Breast epithelium (tissue), 4 donors: ENCODE results near the gene LMX1A. TPM values are rescaled to one million over a fixed set of nuclear protein-coding genes. Genes with fewer than 3 reads are reported as not detected.

Source experiments
- DNase-seq, 2 donors: peaks; one replicate each; pipeline ENCODE4 v3.0.0-alpha.2; 2019; ENCODE audit warnings: low spot score in 2 of 2
- H3K27ac ChIP-seq, 2 donors: fragments of 200-600 bp; sonication (generic) in 1 of 2; one replicate each; pipeline ENCODE4 v1.5.1; 2016 to 2019; ENCODE audit warnings: mild to moderate bottlenecking in 1 of 2
- H3K27me3 ChIP-seq, 2 donors: fragments of 200-600 bp; sonication (generic) in 1 of 2; one replicate each; pipeline versions ENCODE4 v1.5.1 to v1.6.0; 2017 to 2019; ENCODE audit warnings: control low read depth in 1 of 2, mild to moderate bottlenecking in 1 of 2
- H3K36me3 ChIP-seq: fragments of 200-600 bp; one replicate; pipeline ENCODE4 v1.5.1; 2019
- H3K4me1 ChIP-seq, 2 donors: fragments of 200-600 bp; sonication (generic); one replicate each; pipeline ENCODE4 v1.5.1; 2016 to 2019; ENCODE audit warnings: control low read depth in 1 of 2
- H3K4me3 ChIP-seq, 3 donors: fragments of 200-600 bp; sonication (generic); 1 replicate in 2 of 3; 2 replicates in 1 of 3; pipeline ENCODE4 v1.5.1; 2016 to 2019; ENCODE audit warnings: mild to moderate bottlenecking in 3 of 3, moderate library complexity in 2 of 3
- H3K9me3 ChIP-seq, 2 donors: fragments of 200-600 bp; sonication (generic) in 1 of 2; one replicate each; pipeline ENCODE4 v1.5.1; 2016 to 2019; ENCODE audit warnings: control low read depth in 1 of 2
- POLR2A ChIP-seq: fragments of 450-650 bp; IDR thresholded peaks from one replicate; pipeline ENCODE4 v1.6.1; 2016; ENCODE audit warnings: antibody characterized with exemption, mild to moderate bottlenecking, moderate library complexity
- POLR2AphosphoS5 ChIP-seq, 3 donors: sonication (generic); formaldehyde crosslinking; IDR thresholded peaks; one replicate each; pipeline ENCODE4 v1.6.1; 2017; ENCODE audit warnings: antibody characterized with exemption in 3 of 3
- intact Hi-C: fragments of 100-400 bp; cut with DNase I; formaldehyde crosslinking; loops from one replicate; pipeline ENCODE4 v1.15.1; 2023; ENCODE audit warnings: low total_unique reads
- total RNA-seq, 3 donors: library from RNA; depleted of rRNA; stranded (reverse); fragments of >200 nt; gene quantifications; one replicate each; pipeline ENCODE4 v1.1.0, GENCODE V29; 2016
- TF ChIP-seq, protein P1 (sequence below), 3 donors: fragments of 450-650 bp; IDR thresholded peaks; one replicate each; pipeline ENCODE4 v1.5.1; 2016 to 2017; ENCODE audit warnings: antibody characterized with exemption in 3 of 3, mild to moderate bottlenecking in 3 of 3, moderate library complexity in 3 of 3

The LMX1A gene
- total RNA-seq, 3 donors from 2014 or later: 1.3 TPM; not detected in 2

DNA sequence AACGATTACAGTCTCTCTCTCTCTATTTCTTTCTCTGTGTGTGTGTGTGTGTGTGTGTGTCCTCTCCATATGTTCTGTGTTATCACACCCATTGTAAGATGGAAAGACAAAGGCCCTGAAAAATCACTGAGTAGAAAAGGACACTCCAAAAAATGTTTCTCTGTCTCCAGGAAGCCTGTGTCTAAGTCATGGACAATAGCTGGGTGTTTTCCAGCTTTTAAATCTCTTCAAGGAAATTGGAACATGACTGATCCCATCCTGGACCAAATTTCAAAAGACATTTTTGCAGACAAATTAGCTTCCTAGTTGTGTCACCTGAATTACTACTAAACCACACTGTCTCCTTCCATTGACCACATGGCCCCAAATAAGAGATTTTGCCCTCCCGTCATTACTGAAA is 31.0 kb upstream of the LMX1A start:
- Histone ChIP-seq H3K4me1 (no peaks in the 10 kb centered on the region), H3K27ac (no peak overlapping the region), H3K9me3 (no peaks in the 10 kb centered on the region), H3K4me3 (no peak overlapping the region), H3K36me3 (no peaks in the 10 kb centered on the region), H3K27me3 (peaks cover 0 to 5% of the 10 kb centered on the region in 2 donors)
- DNase-seq: no peak
- intact Hi-C loops: loop anchor here (10.0 kb wide), 1 partner anchor 527 kb away; no protein-coding TSS in a partner anchor
- TF ChIP-seq, protein P1, sequence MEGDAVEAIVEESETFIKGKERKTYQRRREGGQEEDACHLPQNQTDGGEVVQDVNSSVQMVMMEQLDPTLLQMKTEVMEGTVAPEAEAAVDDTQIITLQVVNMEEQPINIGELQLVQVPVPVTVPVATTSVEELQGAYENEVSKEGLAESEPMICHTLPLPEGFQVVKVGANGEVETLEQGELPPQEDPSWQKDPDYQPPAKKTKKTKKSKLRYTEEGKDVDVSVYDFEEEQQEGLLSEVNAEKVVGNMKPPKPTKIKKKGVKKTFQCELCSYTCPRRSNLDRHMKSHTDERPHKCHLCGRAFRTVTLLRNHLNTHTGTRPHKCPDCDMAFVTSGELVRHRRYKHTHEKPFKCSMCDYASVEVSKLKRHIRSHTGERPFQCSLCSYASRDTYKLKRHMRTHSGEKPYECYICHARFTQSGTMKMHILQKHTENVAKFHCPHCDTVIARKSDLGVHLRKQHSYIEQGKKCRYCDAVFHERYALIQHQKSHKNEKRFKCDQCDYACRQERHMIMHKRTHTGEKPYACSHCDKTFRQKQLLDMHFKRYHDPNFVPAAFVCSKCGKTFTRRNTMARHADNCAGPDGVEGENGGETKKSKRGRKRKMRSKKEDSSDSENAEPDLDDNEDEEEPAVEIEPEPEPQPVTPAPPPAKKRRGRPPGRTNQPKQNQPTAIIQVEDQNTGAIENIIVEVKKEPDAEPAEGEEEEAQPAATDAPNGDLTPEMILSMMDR (IDR thresholded peaks at IDR 0.05): no peak
- TF ChIP-seq POLR2AphosphoS5 (IDR thresholded peaks at IDR 0.05) (no peak), POLR2A (no peak)

GRCh38 chr1:165383599-165384405 is 27.3 kb upstream of the LMX1A start:
- Histone ChIP-seq H3K4me1 (no peaks in the 10 kb centered on the region), H3K9me3 (no peaks in the 10 kb centered on the region), H3K27ac (peak overlapping the region; percentile 44 to 50), H3K36me3 (no peaks in the 10 kb centered on the region), H3K27me3 (no peaks in the 10 kb centered on the region), H3K4me3 (no peak overlapping the region)
- TF ChIP-seq, protein P1 (IDR thresholded peaks at IDR 0.05): no peak
- intact Hi-C loops: loop anchor here (10.0 kb wide), 1 partner anchor 531 kb away; no protein-coding TSS in a partner anchor
- no peak for DNase-seq

GRCh38 chr1:165383067-165383466 is 26.6 kb upstream of the LMX1A start:
- Histone ChIP-seq H3K4me1 (no peaks in the 10 kb centered on the region), H3K9me3 (no peaks in the 10 kb centered on the region), H3K36me3 (no peaks in the 10 kb centered on the region), H3K27ac (peak overlapping the region; percentile 8 to 50), H3K27me3 (no peaks in the 10 kb centered on the region), H3K4me3 (no peak overlapping the region)
- intact Hi-C loops: loop anchor here (10.0 kb wide), 1 partner anchor 532 kb away; no protein-coding TSS in a partner anchor
- DNase-seq: peak in 1 of 2 donors; percentile 48
- TF ChIP-seq, protein P1 (IDR thresholded peaks at IDR 0.05): no peak
- TF ChIP-seq POLR2A: no peak
- TF ChIP-seq POLR2AphosphoS5 (IDR thresholded peaks at IDR 0.05): no peak

DNA sequence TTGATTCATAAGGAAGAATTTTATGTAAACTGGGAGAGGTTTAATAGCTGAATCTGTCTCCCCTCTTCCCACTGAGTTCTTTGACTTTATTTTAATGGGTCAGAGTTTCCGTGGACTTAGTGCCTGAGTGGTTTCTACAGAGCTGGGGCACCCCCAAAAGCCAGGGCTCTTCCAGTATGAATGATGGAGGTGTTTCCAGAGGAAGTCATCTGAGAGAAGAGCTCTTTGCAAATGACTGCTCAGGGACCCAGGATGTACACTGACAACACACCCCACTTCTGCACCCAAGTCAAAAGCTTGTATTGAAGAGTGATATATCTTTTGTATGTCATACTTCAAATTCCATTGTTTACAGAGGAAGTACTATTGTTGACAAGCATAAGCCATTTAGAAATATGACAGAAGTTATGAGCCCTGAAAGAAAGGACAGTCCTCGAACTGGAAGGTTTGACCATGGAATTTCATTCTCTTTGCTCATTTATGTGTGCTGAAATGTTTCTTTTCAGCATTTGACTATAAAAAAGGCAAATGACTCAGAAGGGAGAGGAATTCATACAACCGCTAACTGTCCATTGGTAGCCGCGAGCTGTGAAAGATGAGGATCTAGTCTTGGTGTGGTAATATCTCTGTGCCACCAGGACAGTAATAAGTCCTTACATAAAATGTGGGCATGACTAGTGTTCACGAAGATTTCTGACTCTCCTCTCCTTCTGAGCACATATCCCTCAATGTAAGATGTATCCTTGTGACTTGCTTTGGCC is 25.4 kb upstream of the LMX1A start:
- H3K4me3 ChIP-seq: no peak overlapping the region
- H3K27ac ChIP-seq: no peak overlapping the region
- TF ChIP-seq POLR2A: no peak
- TF ChIP-seq, protein P1 (IDR thresholded peaks at IDR 0.05): no peak
- no peak for TF ChIP-seq POLR2AphosphoS5 (IDR thresholded peaks at IDR 0.05)
- H3K27me3 ChIP-seq: no peaks in the 10 kb centered on the region
- no peaks in the 10 kb centered on the region for H3K4me1 ChIP-seq
- DNase-seq: no peak
- H3K36me3 ChIP-seq: no peaks in the 10 kb centered on the region
- intact Hi-C loops: loop anchor here (10.0 kb wide), 1 partner anchor 533 kb away; no protein-coding TSS in a partner anchor
- H3K9me3 ChIP-seq: no peaks in the 10 kb centered on the region
